ENCODE results near the gene RPS6KA4. TPM values are rescaled to one million over a fixed set of nuclear protein-coding genes. Genes with fewer than 3 reads are reported as not detected.

The RPS6KA4 gene
- total and polyA plus RNA-seq, 8 donors, result 7.4 to 18.8 (median 10.5) TPM

DNA sequence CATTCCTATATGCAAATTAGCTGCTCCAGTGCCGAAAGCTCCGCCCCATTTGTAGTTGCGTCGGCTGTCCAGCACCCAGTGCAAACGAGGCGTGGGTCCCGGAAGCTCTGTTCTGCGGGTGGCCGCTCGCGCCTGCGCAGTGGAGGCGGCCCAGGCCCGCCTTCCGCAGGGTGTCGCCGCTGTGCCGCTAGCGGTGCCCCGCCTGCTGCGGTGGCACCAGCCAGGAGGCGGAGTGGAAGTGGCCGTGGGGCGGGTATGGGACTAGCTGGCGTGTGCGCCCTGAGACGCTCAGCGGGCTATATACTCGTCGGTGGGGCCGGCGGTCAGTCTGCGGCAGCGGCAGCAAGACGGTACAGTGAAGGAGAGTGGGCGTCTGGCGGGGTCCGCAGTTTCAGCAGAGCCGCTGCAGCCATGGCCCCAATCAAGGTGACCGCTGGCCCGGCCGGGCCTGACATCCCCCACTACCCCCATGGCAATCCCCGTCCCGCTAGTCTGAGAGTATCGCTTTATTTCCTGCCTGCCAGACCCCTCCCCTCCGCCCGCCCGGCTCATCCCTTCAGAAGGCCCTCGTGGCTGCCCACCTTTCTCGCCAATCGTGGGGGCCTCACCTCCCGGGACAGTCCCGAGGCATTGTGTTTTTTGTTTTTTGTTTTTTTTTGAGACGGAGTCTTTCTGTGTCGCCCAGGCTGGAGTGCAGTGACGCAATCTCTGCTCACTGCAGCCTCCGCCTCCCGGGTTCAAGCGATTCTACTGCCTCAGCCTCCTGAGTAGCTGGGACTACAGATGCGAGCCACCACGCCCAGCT, 40.8 kb upstream of the RPS6KA4 start, which contains the start of gene PRDX5:
TSS of gene PRDX5 (plus strand) at position 161 of the 805 bp plus-strand sequence. CDS start at position 256, 95 bp downstream.
- ATAC-seq (peak; percentile 87 to 92 (median 88)), DNase-seq (peak; percentile 96 to 99 (median 96)), FAIRE-seq (no peak)
- Histone ChIP-seq H3K4me3 (peak within 1 kb of the TSS; percentile 66 to 84 (median 74)), H3K27ac (peak within 1 kb of the TSS; percentile 98 to 99 (median 99)), H3K4me1 (peaks cover 7 to 10% (median 7%) of the 10 kb centered on the region in 3 donors), H3K27me3 (no peaks in the 10 kb centered on the region), H3K9me3 (no peaks in the 10 kb centered on the region), H3K36me3 (peaks cover 0 to 16% (median 10%) of the 10 kb centered on the region in 3 donors)
- WGBS, 2 donors, result 1% methylated on average over 53 to 61 of the region's 61 CpGs
- intact Hi-C loops (cut with DNase I), result no loop called here
- TF ChIP-seq, protein P1, sequence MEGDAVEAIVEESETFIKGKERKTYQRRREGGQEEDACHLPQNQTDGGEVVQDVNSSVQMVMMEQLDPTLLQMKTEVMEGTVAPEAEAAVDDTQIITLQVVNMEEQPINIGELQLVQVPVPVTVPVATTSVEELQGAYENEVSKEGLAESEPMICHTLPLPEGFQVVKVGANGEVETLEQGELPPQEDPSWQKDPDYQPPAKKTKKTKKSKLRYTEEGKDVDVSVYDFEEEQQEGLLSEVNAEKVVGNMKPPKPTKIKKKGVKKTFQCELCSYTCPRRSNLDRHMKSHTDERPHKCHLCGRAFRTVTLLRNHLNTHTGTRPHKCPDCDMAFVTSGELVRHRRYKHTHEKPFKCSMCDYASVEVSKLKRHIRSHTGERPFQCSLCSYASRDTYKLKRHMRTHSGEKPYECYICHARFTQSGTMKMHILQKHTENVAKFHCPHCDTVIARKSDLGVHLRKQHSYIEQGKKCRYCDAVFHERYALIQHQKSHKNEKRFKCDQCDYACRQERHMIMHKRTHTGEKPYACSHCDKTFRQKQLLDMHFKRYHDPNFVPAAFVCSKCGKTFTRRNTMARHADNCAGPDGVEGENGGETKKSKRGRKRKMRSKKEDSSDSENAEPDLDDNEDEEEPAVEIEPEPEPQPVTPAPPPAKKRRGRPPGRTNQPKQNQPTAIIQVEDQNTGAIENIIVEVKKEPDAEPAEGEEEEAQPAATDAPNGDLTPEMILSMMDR (IDR thresholded peaks at IDR 0.05), result peak in 2 of 4 donors; percentile 9 to 20

DNA sequence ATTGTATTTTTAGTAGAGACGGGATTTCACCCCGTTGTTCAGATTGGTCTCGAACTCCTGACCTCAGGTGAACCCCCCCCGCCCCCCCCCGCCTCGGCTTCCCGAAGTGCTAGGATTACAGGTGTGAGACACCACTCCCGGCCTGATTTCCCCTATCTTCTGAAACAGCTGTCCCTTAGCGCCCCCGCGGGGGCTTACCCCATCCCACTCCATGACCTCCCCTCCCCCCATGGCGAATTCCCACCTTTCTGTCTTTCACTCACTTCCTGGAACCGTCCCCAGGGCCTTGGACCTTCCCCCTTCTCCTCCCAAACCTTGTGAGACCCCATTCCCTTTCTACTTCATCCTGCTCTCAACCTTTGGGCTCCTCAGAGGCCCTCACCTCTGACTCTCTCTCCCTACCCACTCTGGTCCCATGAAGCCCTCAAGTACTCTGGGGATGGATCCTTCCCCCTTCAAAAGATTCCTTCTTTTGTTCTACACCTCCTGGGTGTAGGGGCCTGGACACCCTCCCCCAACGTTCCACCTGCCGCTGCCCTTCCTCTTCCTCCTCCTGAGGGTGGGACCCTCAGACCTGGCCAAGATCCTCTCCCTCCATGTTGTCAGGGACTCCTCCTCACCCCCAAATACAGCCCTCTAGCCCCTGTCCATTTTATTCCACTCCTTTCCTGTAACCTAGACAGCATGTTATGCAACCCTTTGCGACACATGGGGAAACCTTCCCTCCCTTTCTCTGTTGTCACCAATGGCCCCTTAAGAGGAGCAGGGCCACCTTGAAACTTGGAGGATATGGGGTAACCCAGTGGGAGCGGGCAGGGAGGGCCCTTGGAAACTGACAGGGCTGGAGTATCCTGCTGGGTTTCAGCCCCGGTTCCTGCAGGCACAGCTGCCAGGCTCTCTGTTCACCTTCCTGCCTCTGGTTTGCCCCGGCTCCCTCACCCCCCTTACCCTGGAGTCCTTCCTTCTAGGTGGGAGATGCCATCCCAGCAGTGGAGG, 39.9 kb upstream of the RPS6KA4 start:
- WGBS, 2 donors, result 19 to 20% methylated on average over 18 to 19 of the region's 19 CpGs
- peaks cover 7 to 10% (median 7%) of the 10 kb centered on the region in 3 donors for H3K4me1 ChIP-seq
- ATAC-seq (no peak), FAIRE-seq (no peak), DNase-seq (peak in 3 of 6 donors; percentile 48 to 59 (median 54))
- intact Hi-C loops (cut with DNase I), result no loop called here
- peak overlapping the region; percentile 98 to 99 (median 99) for H3K27ac ChIP-seq
- TF ChIP-seq, protein P1 (IDR thresholded peaks at IDR 0.05), result no peak
- peak overlapping the region; percentile 40 to 84 (median 74) for H3K4me3 ChIP-seq
- H3K27me3 ChIP-seq, result no peaks in the 10 kb centered on the region
- peaks cover 0 to 16% (median 10%) of the 10 kb centered on the region in 3 donors for H3K36me3 ChIP-seq
- H3K9me3 ChIP-seq, result no peaks in the 10 kb centered on the region

DNA sequence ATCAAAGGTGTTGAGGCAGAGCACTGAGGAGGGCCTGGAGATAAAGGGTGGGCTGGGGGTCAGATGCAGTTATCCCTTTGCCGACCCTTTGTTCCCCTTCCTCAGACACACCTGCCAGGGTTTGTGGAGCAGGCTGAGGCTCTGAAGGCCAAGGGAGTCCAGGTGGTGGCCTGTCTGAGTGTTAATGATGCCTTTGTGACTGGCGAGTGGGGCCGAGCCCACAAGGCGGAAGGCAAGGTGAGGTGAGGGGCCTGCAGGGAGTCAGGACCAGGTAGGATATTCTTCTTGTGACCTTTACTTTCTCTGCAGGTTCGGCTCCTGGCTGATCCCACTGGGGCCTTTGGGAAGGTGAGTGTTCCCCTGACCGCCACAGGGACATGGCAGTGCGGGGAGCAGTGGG, 38.4 kb upstream of the RPS6KA4 start:
- ATAC-seq (no peak), DNase-seq (peak in 1 of 6 donors; percentile 13), FAIRE-seq (no peak)
- Histone ChIP-seq H3K4me1 (peaks cover 7 to 10% (median 7%) of the 10 kb centered on the region in 3 donors), H3K36me3 (peaks cover 0 to 4% (median 3%) of the 10 kb centered on the region in 3 donors), H3K27ac (no peak overlapping the region), H3K4me3 (no peak overlapping the region), H3K9me3 (no peaks in the 10 kb centered on the region), H3K27me3 (no peaks in the 10 kb centered on the region)
- WGBS, 2 donors, result 92 to 93% methylated on average over 7 of the region's 7 CpGs
- intact Hi-C loops (cut with DNase I), result no loop called here
- TF ChIP-seq, protein P1 (IDR thresholded peaks at IDR 0.05), result no peak

DNA sequence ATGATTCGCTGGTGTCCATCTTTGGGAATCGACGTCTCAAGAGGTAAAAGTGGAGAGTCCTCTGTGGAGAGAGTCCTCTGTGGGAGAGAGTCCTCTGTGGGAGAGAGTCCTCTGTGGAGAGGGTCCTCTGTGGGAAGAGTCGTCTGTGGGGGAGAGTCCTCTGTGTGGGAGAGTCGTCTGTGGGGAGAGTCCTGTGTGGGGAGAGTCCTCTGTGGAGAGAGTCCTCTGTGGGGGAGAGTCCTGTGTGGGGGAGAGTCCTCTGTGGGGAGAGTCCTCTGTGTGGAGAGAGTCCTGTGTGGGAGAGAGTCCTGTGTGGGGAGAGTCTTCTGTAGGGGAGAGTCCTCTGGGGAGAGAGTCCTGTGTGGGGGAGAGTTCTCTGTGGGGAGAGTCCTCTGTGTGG, 37.9 kb upstream of the RPS6KA4 start:
- 76 to 81% methylated on average over 5 of the region's 5 CpGs for WGBS, 2 donors
- ATAC-seq, result no peak
- H3K9me3 ChIP-seq, result no peaks in the 10 kb centered on the region
- DNase-seq, result peak in 1 of 6 donors; percentile 9
- no peak for FAIRE-seq
- H3K27me3 ChIP-seq, result no peaks in the 10 kb centered on the region
- TF ChIP-seq, protein P1 (IDR thresholded peaks at IDR 0.05), result no peak
- peaks cover 6 to 10% (median 7%) of the 10 kb centered on the region in 3 donors for H3K4me1 ChIP-seq
- H3K36me3 ChIP-seq, result peaks cover 0 to under 1% (median 0%) of the 10 kb centered on the region in 3 donors
- peak overlapping the region; percentile 26 to 57 (median 48) for H3K27ac ChIP-seq
- intact Hi-C loops (cut with DNase I), result no loop called here
- no peak overlapping the region for H3K4me3 ChIP-seq

Measured in pancreas (tissue), 10 donors.